ENCODE data around the gene BRAF.

Gene BRAF

DNA sequence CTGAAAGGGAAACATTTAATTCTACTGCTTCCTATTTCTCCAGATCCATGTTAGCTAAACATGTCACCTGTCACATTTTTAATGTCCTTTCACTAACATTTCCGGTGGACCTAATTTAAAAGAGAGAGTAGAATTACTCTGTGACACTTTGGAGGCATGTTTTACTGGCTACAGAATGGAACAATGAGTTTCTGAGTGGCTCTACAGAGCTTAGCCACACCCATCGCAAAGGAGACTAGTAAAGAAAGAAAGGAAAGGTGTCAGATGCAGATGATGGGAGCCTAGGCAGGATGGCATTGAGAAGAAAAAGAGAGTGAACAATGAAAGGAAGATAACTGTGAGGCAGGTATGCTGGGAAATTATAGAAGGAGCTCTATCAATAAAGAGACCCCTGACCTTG lies 192.3 kb downstream of the BRAF start:
- H3K4me3 ChIP-seq (ENCODE audit: low read depth, low read length), result no peak overlapping the region
- TF ChIP-seq MYC (IDR thresholded peaks at IDR 0.05; ENCODE audit: low read depth, low read length) (no peak), POLR2A (IDR thresholded peaks at IDR 0.05; ENCODE audit: extremely low read depth, insufficient read length) (no peak)
- TF ChIP-seq, protein P1, sequence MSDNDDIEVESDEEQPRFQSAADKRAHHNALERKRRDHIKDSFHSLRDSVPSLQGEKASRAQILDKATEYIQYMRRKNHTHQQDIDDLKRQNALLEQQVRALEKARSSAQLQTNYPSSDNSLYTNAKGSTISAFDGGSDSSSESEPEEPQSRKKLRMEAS (IDR thresholded peaks at IDR 0.05; ENCODE audit: low read depth, low read length), result no peak
- TF ChIP-seq, protein P2, sequence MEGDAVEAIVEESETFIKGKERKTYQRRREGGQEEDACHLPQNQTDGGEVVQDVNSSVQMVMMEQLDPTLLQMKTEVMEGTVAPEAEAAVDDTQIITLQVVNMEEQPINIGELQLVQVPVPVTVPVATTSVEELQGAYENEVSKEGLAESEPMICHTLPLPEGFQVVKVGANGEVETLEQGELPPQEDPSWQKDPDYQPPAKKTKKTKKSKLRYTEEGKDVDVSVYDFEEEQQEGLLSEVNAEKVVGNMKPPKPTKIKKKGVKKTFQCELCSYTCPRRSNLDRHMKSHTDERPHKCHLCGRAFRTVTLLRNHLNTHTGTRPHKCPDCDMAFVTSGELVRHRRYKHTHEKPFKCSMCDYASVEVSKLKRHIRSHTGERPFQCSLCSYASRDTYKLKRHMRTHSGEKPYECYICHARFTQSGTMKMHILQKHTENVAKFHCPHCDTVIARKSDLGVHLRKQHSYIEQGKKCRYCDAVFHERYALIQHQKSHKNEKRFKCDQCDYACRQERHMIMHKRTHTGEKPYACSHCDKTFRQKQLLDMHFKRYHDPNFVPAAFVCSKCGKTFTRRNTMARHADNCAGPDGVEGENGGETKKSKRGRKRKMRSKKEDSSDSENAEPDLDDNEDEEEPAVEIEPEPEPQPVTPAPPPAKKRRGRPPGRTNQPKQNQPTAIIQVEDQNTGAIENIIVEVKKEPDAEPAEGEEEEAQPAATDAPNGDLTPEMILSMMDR (IDR thresholded peaks at IDR 0.05; ENCODE audit: low read depth, low read length), result no peak
- no peak for DNase-seq (ENCODE audit: low read depth)

GRCh38 chr7:140726281-140726680 lies 198.4 kb downstream of the BRAF start:
- no peak for TF ChIP-seq POLR2A (IDR thresholded peaks at IDR 0.05; ENCODE audit: extremely low read depth, insufficient read length)
- TF ChIP-seq, protein P2 (IDR thresholded peaks at IDR 0.05; ENCODE audit: low read depth, low read length), result peak; percentile 41
- no peak overlapping the region for H3K4me3 ChIP-seq (ENCODE audit: low read depth, low read length)
- peak; percentile 43 for DNase-seq (ENCODE audit: low read depth)

DNA sequence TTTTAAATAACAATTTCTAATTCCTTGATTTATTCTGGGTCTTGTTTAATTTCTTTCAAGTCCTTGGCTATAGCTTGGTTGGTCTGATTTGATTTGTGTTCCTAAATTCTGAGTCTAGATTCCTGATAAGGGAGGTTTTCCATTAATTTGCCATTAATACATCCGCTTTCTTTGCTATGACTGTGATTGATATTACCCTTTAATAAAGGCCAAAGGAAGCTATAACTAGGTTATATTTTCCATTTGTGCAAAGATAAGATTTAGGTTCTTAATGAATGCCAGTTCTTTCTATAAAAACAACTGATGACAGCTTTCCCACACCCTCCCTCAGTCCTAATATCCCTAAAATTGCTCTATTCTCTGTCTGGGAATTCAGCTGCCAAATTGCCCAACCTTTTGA lies 200.0 kb downstream of the BRAF start:
- DNase-seq (ENCODE audit: low read depth), result no peak

GRCh38 chr7:140723574-140723973 lies 201.2 kb downstream of the BRAF start:
- TF ChIP-seq MYC (IDR thresholded peaks at IDR 0.05; ENCODE audit: low read depth, low read length), result no peak
- no peak for TF ChIP-seq POLR2A (IDR thresholded peaks at IDR 0.05; ENCODE audit: extremely low read depth, insufficient read length)
- TF ChIP-seq, protein P1 (IDR thresholded peaks at IDR 0.05; ENCODE audit: low read depth, low read length), result no peak
- TF ChIP-seq, protein P2 (IDR thresholded peaks at IDR 0.05; ENCODE audit: low read depth, low read length), result no peak
- no peak for DNase-seq (ENCODE audit: low read depth)
- H3K4me3 ChIP-seq (ENCODE audit: low read depth, low read length), result no peak overlapping the region

More for the DNA sequence above, 200.0 kb downstream of the BRAF start:
- no peak overlapping the region for H3K4me3 ChIP-seq (ENCODE audit: low read depth, low read length)
- TF ChIP-seq, protein P1 (IDR thresholded peaks at IDR 0.05; ENCODE audit: low read depth, low read length), result no peak
- no peak for TF ChIP-seq MYC (IDR thresholded peaks at IDR 0.05; ENCODE audit: low read depth, low read length)

DNA sequence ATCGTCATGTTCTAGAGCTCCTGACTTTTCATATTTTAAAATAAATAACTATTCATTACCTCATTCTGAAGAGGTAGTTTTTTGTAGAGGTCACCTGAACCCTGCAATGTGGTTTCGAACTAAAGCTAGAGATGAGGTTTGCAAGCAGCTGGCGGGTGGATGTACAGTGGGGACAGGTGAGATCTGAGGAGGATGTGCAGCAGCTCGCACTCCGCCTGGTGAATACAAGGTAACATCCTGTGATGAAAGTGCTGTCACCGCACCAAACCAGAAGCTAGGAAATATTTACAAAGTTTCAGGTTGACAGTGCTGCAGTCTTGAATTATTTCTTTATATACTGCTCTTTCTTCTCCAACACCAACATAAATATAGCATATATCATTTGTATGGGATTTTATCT lies 201.7 kb downstream of the BRAF start:
- DNase-seq (ENCODE audit: low read depth), result no peak
- H3K4me3 ChIP-seq (ENCODE audit: low read depth, low read length), result no peak overlapping the region
- TF ChIP-seq, protein P1 (IDR thresholded peaks at IDR 0.05; ENCODE audit: low read depth, low read length), result no peak
- TF ChIP-seq MYC (IDR thresholded peaks at IDR 0.05; ENCODE audit: low read depth, low read length), result no peak
- TF ChIP-seq POLR2A (IDR thresholded peaks at IDR 0.05; ENCODE audit: extremely low read depth, insufficient read length), result no peak
- TF ChIP-seq, protein P2 (IDR thresholded peaks at IDR 0.05; ENCODE audit: low read depth, low read length), result no peak

GRCh38 chr7:140722254-140722653 lies 202.5 kb downstream of the BRAF start:
- H3K4me3 ChIP-seq (ENCODE audit: low read depth, low read length), result no peak overlapping the region
- DNase-seq (ENCODE audit: low read depth), result no peak
- TF ChIP-seq, protein P2 (IDR thresholded peaks at IDR 0.05; ENCODE audit: low read depth, low read length), result no peak
- no peak for TF ChIP-seq MYC (IDR thresholded peaks at IDR 0.05; ENCODE audit: low read depth, low read length)
- TF ChIP-seq, protein P1 (IDR thresholded peaks at IDR 0.05; ENCODE audit: low read depth, low read length), result no peak
